WERI-Rb-1 (cell line): ENCODE measurements around the gene EIF3K.
A peak's percentile ranks its signal among the peaks of the same experiment; 100 is the strongest.
"Not testable (repeated sequence)": the region's sequence is repeated elsewhere in the genome, so short reads cannot be mapped to it uniquely, and the experiment has no call there.

Experiments used
- DNase-seq: peaks from one replicate; pipeline ENCODE4 v3.0.0-alpha.2; 2020
- H3K27ac ChIP-seq: fragments of 250-450 bp; sonication (Bioruptor Pico); 2 replicates; pipeline ENCODE4 v1.5.1; 2020; ENCODE audit warnings: mild to moderate bottlenecking, moderate library complexity
- H3K27me3 ChIP-seq: fragments of 250-450 bp; sonication (Bioruptor Pico); 2 replicates; pipeline ENCODE4 v1.5.1; 2021; ENCODE audit warnings: mild to moderate bottlenecking, low read depth, moderate library complexity; ENCODE audit not compliant: insufficient read depth, severe bottlenecking
- H3K36me3 ChIP-seq: fragments of 250-450 bp; sonication (Bioruptor Pico); 2 replicates; pipeline ENCODE4 v1.5.1; 2020; ENCODE audit warnings: mild to moderate bottlenecking, moderate library complexity
- H3K4me3 ChIP-seq: 2 replicates; pipeline ENCODE4 v1.5.1; 2011; ENCODE audit warnings: low read depth, mild to moderate bottlenecking, control low read depth, low read length
- H3K9me3 ChIP-seq: fragments of 250-450 bp; sonication (Bioruptor Pico); 2 replicates; pipeline ENCODE4 v1.5.1; 2021; ENCODE audit warnings: mild to moderate bottlenecking, moderate library complexity; ENCODE audit not compliant: severe bottlenecking
- TF ChIP-seq, protein P1 (sequence below): IDR thresholded peaks from 2 replicates; pipeline ENCODE4 v1.5.1; 2011; ENCODE audit warnings: low read depth, mild to moderate bottlenecking, control low read depth, inconsistent platforms, low read length

Gene EIF3K

DNA sequence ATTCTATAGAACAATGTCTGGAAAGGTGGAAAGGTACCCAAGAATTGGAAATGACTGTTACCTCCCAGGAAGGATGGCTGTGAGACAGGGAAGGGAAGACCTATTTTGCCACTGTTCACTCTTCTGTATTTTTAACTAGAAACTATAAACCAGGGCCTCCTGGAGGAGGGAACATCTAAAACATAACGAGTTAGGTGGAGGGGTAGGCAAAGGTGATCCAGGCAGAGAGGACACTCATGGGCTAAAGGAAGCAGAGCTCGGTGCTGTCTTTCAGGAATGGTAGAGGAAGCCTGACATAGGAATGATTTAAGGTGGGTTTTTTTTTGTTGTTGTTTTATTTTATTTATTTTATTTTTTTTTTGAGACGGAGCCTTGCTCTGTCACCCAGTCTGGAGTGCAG lies 5.8 kb downstream of the EIF3K start:
- TF ChIP-seq, protein P1, sequence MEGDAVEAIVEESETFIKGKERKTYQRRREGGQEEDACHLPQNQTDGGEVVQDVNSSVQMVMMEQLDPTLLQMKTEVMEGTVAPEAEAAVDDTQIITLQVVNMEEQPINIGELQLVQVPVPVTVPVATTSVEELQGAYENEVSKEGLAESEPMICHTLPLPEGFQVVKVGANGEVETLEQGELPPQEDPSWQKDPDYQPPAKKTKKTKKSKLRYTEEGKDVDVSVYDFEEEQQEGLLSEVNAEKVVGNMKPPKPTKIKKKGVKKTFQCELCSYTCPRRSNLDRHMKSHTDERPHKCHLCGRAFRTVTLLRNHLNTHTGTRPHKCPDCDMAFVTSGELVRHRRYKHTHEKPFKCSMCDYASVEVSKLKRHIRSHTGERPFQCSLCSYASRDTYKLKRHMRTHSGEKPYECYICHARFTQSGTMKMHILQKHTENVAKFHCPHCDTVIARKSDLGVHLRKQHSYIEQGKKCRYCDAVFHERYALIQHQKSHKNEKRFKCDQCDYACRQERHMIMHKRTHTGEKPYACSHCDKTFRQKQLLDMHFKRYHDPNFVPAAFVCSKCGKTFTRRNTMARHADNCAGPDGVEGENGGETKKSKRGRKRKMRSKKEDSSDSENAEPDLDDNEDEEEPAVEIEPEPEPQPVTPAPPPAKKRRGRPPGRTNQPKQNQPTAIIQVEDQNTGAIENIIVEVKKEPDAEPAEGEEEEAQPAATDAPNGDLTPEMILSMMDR: no peak
- no peak overlapping the region for H3K4me3 ChIP-seq
- H3K9me3 ChIP-seq: no peaks in the 10 kb centered on the region
- no peak overlapping the region for H3K27ac ChIP-seq
- no peak for DNase-seq
- H3K36me3 ChIP-seq: peaks cover 89% of the 10 kb centered on the region
- H3K27me3 ChIP-seq: no peaks in the 10 kb centered on the region

DNA sequence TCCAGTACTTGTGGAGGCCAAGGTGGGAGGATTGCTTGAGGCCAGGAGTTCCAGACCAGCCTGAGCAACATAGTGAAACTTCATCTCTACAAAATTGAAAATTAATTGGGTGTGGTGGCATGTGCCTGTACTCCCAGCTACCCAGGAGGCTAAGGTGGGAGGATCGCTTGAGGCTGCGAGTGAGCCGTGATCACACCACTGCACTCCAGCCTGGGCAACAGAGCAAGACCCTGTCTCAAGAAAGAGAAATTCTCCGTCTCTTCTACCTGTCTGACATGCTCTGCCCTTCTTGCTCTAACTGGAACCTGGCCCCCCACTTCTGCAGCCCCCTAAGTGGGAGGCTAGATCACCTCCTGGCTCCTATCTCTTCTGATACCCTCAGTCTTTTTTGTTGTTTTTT lies 7.4 kb downstream of the EIF3K start:
- TF ChIP-seq, protein P1: no peak
- Histone ChIP-seq H3K9me3 (no peaks in the 10 kb centered on the region), H3K27ac (no peak overlapping the region), H3K4me3 (no peak overlapping the region), H3K36me3 (peaks cover 84% of the 10 kb centered on the region), H3K27me3 (no peaks in the 10 kb centered on the region)
- DNase-seq: no peak

DNA sequence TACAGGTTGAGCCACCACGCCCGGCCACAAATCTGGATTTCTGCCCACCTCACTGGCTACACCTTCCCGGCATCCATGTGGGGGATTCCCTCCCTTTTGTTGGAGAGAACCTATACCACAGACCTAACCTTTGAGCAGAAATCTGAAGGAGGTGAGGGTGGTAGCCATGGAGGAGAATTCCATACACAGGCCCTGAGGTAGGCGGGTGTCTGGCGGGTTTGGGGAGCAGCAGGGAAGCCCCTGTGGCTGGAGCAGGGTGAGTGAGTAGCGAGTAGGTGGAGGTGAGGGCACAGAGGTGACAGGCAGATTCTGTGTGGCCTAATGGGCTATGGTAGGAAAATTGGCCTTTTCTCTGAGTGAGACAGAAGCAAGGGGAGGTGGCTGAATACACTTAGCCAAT lies 10.6 kb downstream of the EIF3K start:
- H3K27ac ChIP-seq: peak overlapping the region; percentile 21; the same call in 1 of the 2 replicates
- TF ChIP-seq, protein P1: no peak
- peaks cover 72% of the 10 kb centered on the region for H3K36me3 ChIP-seq
- DNase-seq: no peak
- H3K4me3 ChIP-seq: no peak overlapping the region
- no peaks in the 10 kb centered on the region for H3K9me3 ChIP-seq
- H3K27me3 ChIP-seq: no peaks in the 10 kb centered on the region

DNA sequence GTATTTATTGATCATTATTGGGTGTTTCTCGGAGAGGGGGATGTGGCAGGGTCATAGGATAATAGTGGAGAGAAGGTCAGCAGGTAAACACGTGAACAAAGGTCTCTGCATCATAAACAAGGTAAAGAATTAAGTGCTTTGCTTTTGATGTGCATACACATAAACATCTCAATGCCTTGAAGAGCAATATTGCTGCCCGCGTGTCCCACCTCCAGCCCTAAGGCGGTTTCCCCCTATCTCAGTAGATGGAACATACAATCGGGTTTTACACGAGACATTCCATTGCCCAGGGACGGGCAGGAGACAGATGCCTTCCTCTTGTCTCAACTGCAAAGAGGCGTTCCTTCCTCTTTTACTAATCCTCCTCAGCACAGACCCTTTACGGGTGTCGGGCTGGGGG lies 12.3 kb downstream of the EIF3K start:
- peaks cover 72% of the 10 kb centered on the region for H3K36me3 ChIP-seq
- not testable (repeated sequence) for H3K4me3 ChIP-seq, H3K27me3 ChIP-seq, DNase-seq, H3K9me3 ChIP-seq
- peak overlapping the region; percentile 53 for H3K27ac ChIP-seq

DNA sequence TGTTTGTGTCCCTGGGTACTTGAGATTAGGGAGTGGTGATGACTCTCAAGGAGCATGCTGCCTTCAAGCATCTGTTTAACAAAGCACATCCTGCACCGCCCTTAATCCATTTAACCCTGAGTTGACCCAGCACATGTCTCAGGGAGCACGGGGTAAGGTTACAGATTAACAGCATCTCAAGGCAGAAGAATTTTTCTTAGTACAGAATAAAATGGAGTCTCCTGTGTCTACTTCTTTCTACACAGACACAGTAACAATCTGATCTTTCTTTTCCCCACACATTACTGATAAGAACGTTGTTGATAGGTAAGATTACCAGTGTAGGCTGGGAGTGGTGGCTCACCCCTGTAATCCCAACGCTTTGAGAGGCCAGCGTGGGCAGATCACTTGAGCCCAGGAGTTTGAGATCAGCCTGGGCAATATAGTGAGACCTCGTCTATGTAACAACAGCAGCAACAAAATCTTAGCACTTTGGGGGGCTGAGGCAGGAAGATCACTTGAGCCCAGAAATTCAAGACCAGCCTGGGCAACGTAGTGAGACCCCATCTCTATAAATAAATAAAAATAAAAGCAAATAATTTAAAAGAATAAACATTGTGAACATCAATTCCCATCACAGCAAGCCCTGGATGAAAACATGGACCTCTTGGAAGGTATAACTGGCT lies 13.0 kb downstream of the EIF3K start:
- Histone ChIP-seq H3K36me3 (peaks cover 69% of the 10 kb centered on the region), H3K27ac (peak overlapping the region; percentile 53)
- peak; percentile 73 for DNase-seq

DNA sequence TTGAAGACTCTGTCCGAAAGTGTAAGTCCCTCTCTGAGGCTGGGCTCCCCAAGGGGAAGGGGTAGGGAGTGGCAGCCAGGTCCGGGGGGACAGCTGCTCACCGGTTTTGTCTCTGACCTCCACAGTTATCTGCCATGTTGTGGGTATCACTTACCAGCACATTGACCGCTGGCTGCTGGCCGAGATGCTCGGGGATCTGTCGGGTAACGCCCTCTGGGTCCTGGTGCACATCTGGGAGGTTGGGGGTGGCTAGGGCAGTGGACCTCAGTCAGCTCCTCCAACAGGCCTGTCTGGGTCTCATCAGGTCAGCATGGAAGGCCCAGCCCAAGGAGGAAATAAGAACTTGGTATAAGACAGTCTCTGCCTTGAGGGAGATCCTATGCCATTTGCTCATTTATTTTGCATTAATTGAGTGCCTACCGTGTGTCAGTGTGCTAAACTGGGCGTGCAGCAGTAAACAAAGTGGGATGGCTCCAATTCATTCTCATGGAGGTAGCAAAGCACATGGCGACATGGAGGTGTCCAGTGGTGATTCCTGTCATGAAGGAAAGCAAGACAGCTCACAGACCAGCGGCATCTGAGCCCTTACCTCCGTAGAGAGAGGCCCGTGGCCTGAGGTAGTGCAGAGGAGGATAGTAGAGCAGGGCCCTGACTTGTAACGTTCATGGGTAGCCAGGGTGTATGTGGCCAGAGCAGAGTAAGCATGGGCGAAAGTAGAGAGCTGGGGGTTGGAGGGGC lies 13.7 kb downstream of the EIF3K start:
- TF ChIP-seq, protein P1: no peak
- peaks cover 63% of the 10 kb centered on the region for H3K36me3 ChIP-seq
- DNase-seq: no peak
- peak overlapping the region; percentile 53 for H3K27ac ChIP-seq
- no peaks in the 10 kb centered on the region for H3K9me3 ChIP-seq
- H3K4me3 ChIP-seq: no peak overlapping the region
- H3K27me3 ChIP-seq: no peaks in the 10 kb centered on the region

More for the DNA sequence above, 13.0 kb downstream of the EIF3K start:
- H3K9me3 ChIP-seq, H3K4me3 ChIP-seq, H3K27me3 ChIP-seq: not testable (repeated sequence)
